Caki2 (cell line): ENCODE measurements around the gene EPHB3. TPM values are rescaled to one million over a fixed set of nuclear protein-coding genes. Genes with fewer than 3 reads are reported as not detected.

ENCODE experiments used
- DNase-seq: peaks from one replicate; pipeline ENCODE4 v3.0.0-alpha.2; 2015; ENCODE audit warnings: low read depth
- in situ Hi-C: cut with HindIII; loops from 2 replicates; pipeline ENCODE4 v1.10.0; 2016; ENCODE audit warnings: low sequenced_read_pairs, low pct_unique_long_range_greater_than_20kb, mixed read lengths
- total RNA-seq: library from RNA; depleted of rRNA; stranded (reverse); fragments of >200 nt; shearing (Covaris generic); gene quantifications from 2 replicates; pipeline ENCODE4 v1.2.3, GENCODE V29; 2014; ENCODE audit warnings: low replicate concordance

Gene EPHB3
- total RNA-seq, 1 experiment from 2014 or later: 0.20 TPM

DNA sequence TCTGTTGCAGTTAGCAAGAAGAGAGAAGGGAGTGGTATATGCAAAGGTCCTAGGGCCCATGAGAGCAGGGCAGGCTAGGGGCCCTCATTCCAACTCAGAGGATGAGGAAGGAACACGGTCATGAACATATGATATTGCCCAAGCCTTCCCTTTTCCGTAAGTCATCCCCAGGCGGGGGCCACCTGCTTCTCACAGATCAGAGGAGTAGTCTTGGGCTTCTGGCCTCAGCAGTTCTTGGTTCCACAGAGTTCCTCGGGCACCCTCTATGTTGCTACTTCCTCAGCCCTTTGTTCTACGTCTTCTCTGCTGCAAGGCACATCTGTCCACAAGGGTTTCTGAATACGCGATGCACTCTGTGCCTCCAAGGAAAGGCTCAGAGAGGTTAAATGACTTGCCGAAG, 25.3 kb downstream of the EPHB3 start:
- in situ Hi-C loops: no loop called here
- no peak for DNase-seq

DNA sequence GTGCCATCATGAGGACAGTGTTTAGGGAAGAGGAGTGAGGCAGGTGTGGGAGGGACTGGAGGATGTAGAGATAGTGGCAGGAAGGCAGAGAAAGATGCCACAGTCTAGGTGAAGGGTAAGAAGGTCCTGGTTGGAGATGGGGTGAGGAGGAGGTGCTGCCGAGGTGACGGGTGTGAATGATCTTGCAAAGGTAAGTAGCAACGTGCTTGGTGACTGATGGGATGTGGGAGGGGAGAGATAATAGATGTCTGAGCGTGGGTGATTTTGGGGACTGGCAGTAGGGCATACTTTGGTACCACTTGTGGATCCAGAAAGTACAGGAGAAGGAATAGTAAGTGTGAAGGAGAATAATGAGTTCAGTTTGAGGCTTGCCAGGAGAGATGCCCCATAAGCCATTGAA, 27.2 kb downstream of the EPHB3 start:
- in situ Hi-C loops: no loop called here
- no peak for DNase-seq

DNA sequence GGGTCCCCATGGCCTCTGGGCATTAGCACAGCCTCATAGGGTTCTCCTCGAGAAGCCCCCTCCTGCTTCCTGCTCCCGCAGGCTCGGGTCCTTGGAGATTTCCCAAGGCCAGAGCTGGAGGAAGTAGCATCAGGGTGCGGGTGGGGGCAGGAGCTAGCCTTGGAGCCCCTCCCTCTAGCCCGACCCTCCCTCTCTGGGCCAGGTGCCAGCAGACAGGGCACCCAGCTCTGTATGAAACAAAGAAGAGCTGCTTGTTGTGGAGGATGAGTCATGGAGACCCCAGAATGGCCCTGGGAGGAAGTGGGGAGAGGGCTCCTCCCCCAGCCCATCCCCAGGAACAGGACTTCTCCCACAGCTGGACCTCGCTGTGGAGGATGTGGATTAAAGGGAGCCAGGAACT, 29.2 kb downstream of the EPHB3 start:
- DNase-seq: no peak
- in situ Hi-C loops: no loop called here

DNA sequence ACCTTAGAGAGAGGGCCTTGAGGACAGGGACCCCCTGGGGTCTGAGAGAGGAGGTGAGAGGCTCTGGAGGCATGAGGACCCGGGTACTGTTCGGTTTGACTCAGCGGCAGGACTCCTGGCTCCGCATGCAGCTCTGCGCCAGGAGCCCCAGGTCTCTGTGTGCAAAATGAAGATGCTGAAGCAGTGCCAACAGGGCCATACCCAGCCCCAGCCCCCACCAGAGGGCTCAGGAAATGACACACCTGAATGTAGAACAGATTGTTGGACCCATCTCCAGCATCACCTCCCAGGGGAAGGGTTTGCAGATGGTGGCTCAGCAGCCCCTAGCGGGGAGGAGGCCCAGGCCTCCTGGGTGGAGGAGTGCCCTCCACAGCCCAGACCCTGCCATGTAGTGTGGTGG, 30.2 kb downstream of the EPHB3 start:
- no peak for DNase-seq
- in situ Hi-C loops: no loop called here

DNA sequence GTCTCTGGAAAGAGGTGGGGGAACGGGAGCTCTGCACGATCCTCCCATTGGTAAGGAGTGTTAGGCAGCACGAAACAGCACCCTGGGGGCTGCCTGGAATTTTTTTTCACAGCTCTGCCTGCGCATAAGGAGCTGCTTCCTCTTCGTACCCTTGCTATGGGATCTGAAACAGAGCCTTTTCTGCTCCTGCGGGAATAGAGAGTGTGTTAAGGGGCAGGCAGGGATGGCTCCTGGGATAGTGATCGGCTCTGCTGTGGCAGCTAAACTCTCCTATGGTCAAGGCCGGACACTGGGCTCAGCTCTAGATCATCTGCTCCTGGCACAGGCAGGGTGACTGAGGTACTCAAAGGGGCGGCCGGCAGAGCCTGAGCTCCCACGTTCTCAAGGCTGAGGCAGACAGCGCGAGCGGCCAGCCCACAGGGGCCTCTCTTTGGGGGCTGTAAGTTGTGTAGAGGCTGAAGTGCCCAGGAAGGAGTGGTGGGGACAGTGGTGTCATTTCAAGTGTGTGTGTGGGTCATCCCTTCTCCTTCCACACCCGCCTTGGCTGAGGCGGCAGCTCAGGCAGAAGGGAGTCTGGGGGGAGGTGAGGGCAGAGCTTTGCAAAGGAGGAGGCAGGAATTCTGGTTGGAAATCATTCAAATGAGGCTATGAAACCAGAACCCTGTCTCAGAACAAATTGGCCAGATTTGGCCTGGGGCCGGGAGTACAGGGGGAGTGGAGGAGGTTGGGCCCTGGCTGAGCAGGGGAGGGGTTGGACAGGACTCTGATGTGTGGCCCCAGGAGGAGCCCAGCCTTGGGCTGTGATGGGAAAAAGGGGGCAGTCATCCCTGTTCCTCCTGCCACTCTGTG, 31.0 kb downstream of the EPHB3 start:
- in situ Hi-C loops: no loop called here
- DNase-seq: no peak

DNA sequence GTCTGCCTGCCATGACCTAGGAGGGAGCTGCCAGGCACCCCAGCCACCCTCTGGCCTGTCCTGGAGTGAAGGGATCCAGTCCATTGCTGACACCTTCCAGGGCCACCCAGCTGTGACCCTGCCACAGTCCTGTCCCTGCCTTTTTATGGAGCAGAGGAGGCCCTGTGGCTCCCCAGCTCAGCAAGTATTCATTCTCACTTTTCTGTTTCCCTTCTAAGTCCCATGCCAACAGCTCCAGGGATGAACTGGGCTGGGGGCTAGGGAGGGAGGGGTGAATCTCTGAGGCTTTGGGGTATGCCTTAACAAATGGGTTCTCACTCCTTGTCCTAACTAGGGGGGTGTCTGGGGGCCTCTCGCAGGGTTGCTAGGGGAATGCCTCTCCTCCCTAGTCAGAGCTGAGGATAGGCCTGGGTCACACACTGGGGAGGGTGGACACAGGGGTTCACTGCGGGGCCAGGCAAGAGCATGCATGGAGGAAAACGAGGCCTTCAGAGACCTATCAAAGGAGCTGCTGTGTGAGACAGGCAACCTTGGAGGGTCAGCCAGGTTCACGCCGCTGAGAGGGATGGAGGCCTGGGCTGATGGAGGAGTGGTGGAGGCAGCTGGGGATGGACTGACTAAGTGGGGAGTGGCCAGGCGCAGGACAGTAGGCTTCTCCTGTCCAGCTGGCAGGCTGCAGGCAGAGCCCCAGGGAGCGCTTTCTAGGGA, 31.8 kb downstream of the EPHB3 start:
- in situ Hi-C loops: no loop called here
- DNase-seq: no peak

DNA sequence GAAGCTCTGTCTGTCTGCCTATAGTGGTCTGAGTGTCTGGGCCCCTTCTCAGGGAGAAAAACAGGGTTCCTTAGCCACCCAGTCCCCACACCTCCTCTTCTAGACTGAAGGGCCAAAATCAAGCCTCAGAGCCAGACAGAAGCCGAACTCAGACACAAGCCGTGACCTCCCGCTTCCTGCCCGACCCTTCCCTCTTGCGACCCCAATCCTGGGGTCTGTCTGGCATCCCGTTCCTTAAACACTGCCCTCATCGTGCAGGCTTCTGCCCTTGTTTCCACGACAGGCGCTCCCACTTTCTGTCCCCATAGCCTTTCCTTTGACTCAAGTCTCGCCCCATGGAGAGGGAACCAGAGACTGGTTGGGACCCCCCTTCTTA, 32.3 kb downstream of the EPHB3 start:
- DNase-seq: no peak
- in situ Hi-C loops: no loop called here

DNA sequence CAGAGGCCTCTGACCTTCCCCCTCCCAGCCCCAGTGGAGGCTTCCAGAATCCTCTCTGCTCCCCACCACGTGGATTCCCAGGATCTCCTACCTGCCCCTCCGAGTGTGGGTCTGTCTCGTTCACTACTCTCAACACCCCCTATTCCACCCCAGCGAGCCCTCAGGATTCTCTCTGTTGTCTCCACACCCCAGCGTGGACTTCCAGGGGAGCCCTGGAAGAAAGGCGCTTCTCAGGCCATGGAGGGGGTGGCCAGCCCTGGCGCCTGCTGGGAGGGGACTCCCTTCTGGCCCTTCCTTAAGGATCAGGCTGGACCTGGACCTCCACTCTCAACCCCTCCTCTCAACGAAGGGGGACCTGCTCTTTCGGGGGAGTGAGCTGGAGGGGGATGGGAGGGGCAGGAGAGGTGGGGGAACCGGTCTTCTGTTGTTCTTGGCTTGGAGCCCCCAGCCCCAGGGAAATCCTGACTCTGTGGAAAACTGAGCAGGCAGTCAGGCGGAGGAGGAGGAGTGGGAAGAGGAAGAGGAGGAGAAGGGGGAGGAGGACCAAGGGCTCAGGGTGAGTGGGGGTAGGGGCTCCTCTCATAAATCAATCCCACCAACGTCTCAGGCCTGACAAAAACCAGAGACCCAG, 32.9 kb downstream of the EPHB3 start:
- in situ Hi-C loops: no loop called here
- DNase-seq: no peak

DNA sequence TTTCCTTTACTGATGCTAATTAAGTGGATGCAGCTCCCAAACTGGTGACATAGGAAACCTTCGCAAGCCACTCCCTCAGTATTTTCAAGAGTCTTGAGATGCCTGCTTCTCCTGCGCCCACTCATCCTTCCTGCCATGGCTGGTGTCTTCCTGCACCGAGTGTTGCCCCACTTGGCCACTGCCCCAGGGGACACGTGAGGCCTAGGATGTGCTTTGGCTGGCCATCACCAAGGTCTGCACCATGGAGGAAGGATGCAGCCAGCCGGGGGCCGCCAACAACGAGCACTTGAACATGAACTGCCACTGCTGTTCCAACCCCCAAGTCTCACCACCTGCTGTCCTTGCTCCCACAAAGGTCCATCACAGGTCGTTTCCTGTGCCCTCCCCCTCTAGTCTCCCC, 34.1 kb downstream of the EPHB3 start:
- DNase-seq: no peak
- in situ Hi-C loops: no loop called here

DNA sequence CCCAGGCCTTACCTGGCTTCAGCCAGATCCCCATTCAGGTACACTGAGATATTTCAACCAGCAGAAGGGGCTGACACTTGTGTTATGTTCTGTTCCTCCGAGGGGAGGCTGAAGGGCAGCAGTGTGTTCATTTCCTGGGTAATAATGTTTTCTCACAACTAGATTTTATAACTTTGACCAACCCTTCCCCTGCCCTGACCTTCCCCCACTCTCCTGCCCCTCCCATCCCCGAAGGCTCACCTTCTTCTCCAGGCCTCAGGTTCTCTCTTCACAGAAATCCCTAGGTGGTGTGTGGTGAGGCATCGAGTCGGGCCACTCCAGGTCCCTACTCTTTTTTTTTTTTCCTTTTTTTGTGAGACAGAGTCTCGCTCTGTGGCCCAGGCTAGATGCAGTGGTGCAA, 34.6 kb downstream of the EPHB3 start:
- in situ Hi-C loops: no loop called here
- no peak for DNase-seq

DNA sequence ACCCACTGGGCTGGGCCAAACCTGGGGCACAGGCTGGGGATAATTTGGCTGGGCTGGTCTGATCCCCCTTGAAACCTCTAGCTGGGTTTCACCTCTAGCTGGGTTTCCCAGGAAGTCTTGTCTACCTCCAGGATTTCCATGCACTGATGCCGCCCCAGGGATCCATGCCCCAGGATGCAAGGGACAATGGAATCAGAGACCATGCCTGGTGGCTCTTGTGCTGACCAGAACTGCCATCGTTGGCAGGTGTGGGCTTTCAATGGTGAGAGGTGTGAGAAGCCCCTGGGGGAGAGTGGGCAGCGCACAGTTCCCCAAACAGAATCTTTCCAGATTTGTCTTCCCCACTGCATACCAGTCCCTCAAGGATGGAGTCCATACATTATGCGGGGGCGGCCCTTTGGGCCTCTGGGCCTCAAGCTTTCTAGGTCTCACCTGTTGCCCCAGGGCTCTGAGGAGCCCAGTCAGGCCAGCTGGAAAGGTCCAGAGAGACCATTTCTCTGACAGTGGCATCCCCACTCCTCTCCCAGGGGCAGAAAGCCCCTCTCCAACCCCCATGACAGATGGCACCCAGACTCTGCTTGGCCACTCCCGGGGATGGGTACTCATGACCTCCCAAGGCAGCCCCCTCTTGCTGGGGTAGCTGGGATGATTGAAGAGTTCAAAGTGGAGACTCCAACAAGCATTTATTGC, 35.4 kb downstream of the EPHB3 start:
- in situ Hi-C loops: no loop called here
- DNase-seq: no peak

DNA sequence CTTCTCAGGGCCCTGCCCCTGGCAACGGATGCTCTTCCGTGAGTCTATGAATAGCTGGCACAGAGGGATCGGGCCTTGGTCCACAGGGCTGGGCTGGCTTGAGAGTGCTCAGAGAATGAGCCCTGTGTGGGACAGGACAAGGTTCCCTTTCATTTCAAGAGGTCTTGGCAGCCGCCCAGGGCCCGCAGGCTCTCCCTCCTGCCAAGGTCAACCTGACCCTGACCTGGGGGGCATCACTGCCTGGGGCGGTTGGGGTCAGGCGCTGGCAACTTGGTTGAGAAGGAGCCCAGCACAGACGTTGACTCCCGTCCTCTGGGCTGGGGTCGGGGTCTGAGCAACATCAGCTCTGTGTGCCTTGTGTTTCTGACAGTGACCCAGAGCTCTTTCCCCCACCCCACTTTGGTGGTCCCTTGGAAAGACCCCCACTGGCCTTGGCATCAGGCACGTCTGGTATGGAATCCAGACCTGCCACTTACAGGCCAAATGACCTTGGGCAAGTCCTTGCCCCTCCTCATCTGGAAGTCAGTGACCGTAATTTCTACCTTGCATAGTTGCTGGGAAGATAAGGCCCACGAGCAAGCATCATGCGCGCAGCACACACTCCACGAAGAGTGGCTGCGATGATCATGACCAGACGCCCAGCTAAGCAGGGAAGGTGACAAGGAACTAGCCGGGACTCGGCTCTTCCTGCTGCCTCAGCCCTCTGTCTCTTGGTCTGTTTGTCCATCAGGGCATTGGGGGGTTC, 36.4 kb downstream of the EPHB3 start:
- DNase-seq: no peak
- in situ Hi-C loops: no loop called here

DNA sequence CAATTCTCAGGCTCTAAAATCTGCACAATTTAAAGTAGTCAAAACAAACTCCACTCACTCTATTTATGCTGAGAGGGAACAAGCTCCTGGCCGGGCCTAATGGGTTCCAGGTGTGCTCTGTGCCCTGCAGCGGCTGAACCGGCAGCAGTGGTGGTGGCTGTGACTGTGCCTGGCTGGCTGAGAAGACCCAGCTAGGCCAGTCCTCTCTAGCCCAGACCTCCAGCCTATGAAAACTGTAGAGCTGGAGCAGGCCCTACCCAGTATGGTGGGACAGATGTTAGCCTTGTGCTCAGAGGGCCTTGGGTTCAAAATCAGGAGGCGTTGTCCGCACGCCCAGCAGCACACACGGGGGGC, 37.0 kb downstream of the EPHB3 start:
- no peak for DNase-seq
- in situ Hi-C loops: no loop called here

DNA sequence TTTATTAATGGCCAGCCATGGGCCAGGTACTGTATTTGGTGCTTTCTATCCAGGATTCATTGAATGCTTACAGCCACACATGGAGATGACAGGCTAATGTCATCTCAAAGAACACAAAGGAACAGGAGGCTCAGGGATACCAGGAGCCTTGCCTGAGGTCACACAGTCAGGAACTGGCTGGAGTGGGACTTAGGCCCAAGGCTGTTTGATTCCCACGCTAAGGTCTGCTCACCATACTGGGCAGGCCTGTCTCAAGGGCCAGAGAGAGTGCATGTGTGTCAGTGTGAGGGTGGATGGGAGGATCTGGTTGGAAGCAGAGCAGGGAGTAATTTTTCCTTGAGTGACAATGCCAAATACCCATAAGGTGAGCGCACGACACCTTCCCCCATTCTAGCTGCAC, 37.6 kb downstream of the EPHB3 start:
- DNase-seq: no peak
- in situ Hi-C loops: no loop called here

DNA sequence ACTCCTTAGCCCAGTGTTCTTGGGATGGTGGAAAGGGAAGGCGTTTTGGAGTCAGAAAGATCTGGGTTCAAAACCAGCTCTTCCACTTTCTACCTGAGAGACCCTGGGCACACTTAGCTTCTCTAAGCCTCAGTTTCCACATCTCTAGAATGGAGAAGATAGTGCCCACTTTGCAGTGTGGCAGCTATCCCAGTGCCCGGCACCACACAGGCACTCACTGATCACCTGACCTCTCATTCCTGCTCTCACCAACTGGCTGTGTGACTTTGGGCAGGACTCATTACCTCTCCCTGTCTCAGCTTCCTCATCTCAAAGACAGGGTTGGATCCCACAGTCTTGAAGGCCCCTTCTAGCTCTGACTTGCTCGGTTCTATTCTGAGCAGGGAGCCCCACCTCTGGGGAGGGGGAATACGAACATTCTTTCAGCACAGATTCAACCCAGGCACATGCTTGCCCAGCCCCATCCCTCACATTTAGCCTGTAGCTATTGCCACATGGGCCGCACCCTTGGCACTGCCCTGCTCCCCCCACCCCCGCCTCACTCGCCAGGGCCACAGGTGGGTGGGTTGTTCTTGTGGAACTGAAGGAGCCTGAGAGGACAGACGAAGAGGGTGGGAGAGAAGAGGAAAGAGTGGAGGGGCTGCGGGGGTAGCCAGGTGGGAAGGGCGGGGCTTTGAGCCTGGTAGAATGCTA, 39.2 kb downstream of the EPHB3 start:
- in situ Hi-C loops: no loop called here

DNA sequence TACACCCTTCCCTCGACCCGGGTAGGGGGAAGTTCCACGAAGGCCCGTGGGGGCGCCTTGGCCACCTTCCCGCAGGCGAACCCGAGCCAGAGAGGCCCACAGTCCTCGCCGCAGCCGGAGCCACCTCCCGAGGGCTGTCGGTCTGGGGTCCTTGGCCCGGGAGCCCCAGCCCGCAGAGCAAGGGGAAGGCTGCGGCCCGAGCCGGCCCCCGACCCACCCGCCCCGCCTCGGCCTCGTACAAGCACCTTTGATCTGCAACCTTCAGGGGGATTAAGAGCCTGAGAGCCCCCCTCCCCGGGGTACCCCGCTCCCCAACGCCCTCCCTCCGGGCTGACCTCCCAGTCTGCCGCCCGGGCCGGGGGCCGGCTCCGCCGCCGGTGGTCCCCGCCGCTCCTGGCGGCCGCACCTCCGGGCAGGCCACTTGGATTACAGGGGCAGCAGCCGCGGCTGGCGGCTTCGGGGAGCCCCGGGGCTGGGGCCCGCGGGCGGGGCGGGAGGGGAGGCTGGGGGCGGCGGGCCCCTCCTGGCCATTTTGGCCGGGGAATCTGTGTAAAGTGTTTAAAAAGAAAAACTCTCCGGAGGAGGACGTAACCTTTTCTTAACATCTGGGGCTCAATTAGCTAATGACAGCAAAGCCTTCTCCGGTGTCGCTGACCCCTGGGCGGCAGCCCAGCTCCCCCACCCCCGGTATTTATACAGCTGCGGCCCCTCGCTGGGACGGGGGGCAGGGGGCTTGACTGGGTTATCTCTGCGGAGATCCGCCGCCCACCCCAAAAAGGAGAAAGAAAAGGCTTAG, 40.2 kb downstream of the EPHB3 start:
- no peak for DNase-seq
- in situ Hi-C loops: no loop called here

More for the DNA sequence above, 39.2 kb downstream of the EPHB3 start:
- DNase-seq: no peak
